A673 (cell line): ENCODE results near the gene LCP2. TPM values are rescaled to one million over a fixed set of nuclear protein-coding genes. Genes with fewer than 3 reads are reported as not detected.

ENCODE experiments used
- BruUV-seq: library from RNA; stranded (reverse); fragments of 400-500 nt; replicated peaks from 2 replicates; lab custom pipeline; 2021; lab: Mats Ljungman, UMichigan
- CTCF ChIA-PET: fragments of 300-600 bp; sonication (Branson Sonifier 250); formaldehyde crosslinking; loops from one replicate; lab custom pipeline; 2022; ENCODE audit warnings: antibody characterized with exemption; lab: Charles Lee
- POLR2A ChIA-PET: fragments of 300-600 bp; sonication (Branson Sonifier 250); formaldehyde crosslinking; loops from one replicate; lab custom pipeline; 2022; ENCODE audit warnings: antibody characterized with exemption; ENCODE audit not compliant: low non-redundant PET; lab: Charles Lee
- DNase-seq: peaks from one replicate; pipeline ENCODE4 v3.0.0-alpha.2; 2015; ENCODE audit warnings: low spot score
- H3K27ac ChIP-seq: fragments of 200-600 bp; sonication (generic); 2 replicates; pipeline ENCODE4 v1.5.1; 2016; ENCODE audit warnings: mixed run types, low read depth, mild to moderate bottlenecking, mixed read lengths, antibody characterized with exemption, low read length; ENCODE audit not compliant: poor library complexity, severe bottlenecking
- H3K27me3 ChIP-seq: fragments of 200-600 bp; sonication (generic); replicated peaks from 2 replicates; pipeline ENCODE4 v1.6.1; 2017; ENCODE audit warnings: mixed run types, low read depth, mild to moderate bottlenecking, mixed read lengths, antibody characterized with exemption, low read length; ENCODE audit not compliant: insufficient read depth, poor library complexity
- H3K36me3 ChIP-seq: fragments of 200-600 bp; sonication (generic); 2 replicates; pipeline ENCODE4 v1.6.1; 2016; ENCODE audit warnings: mixed run types, mild to moderate bottlenecking, mixed read lengths, antibody characterized with exemption, low read length; ENCODE audit not compliant: insufficient read depth, poor library complexity, severe bottlenecking
- H3K4me1 ChIP-seq: fragments of 200-600 bp; sonication (generic); 2 replicates; pipeline ENCODE4 v1.6.1; 2017; ENCODE audit warnings: mixed run types, mild to moderate bottlenecking, mixed read lengths, antibody characterized with exemption, low read length; ENCODE audit not compliant: insufficient read depth, poor library complexity, severe bottlenecking
- H3K4me3 ChIP-seq: fragments of 200-600 bp; sonication (generic); 2 replicates; pipeline ENCODE4 v1.5.1; 2016; ENCODE audit warnings: low read depth, mixed run types, mild to moderate bottlenecking, mixed read lengths, low read length; ENCODE audit not compliant: poor library complexity, severe bottlenecking
- H3K9me3 ChIP-seq: fragments of 200-600 bp; sonication (generic); 2 replicates; pipeline ENCODE4 v1.6.1; 2016; ENCODE audit warnings: mixed run types, low read depth, mild to moderate bottlenecking, mixed read lengths, antibody characterized with exemption, low read length; ENCODE audit not compliant: poor library complexity, severe bottlenecking
- EZH2 ChIP-seq: fragments of 200-600 bp; sonication (generic); IDR thresholded peaks from 2 replicates; pipeline ENCODE4 v1.6.1; 2017; ENCODE audit warnings: borderline replicate concordance, low read depth, mild to moderate bottlenecking, mixed read lengths, antibody characterized with exemption, low read length; ENCODE audit not compliant: poor library complexity, severe bottlenecking
- intact Hi-C: fragments of 100-400 bp; cut with micrococcal nuclease; formaldehyde crosslinking; loops from one replicate; pipeline ENCODE4 v1.10.0; 2022; ENCODE audit not compliant: unreplicated experiment
- total RNA-seq: library from RNA; stranded (reverse); gene quantifications from 2 replicates; pipeline ENCODE4 v1.2.3, GENCODE V29; 2021
- TF ChIP-seq, protein P1 (sequence below): fragments of 300-800, 200-600 bp; sonication (generic); conservative IDR thresholded peaks from 2 replicates; pipeline ENCODE4 v1.5.1; 2017; ENCODE audit warnings: low read depth, mild to moderate bottlenecking, antibody characterized with exemption, low read length, moderate library complexity, mixed read lengths

LCP2 gene
- total RNA-seq, 1 experiment from 2014 or later, result not detected

DNA sequence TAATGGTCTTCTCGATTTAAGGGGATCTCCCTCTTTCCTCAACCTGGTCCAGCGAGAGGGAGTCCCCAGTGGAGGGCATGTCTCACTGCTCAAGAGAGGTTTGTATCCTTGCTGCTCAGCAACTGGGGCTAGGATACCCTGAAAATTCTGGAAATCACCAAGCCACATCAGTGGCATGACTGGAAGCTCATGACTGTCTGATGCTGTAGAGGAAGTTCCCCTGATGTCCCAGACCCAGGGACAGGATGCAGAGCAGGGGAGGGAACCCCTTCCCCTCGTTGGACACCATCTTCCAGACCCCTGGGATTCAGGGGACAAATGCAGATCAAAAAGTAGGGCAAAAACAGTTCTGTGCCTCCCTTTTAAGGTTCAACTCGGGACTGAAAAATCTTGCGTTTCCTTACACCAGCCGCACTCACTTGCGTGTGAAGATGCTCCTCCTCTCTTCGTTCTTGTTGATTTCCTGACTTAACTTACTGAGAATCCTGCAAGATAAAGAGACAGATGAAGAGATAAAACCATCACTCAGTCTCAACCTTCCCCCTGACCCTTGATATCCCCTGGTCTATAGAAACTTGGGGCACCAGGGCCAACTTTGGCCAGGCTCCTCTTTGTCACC is 22.1 kb downstream of the LCP2 start:
- no peak overlapping the region for H3K4me3 ChIP-seq
- no peaks in the 10 kb centered on the region for H3K9me3 ChIP-seq
- DNase-seq, result no peak
- TF ChIP-seq EZH2, result no peak
- TF ChIP-seq, protein P1, sequence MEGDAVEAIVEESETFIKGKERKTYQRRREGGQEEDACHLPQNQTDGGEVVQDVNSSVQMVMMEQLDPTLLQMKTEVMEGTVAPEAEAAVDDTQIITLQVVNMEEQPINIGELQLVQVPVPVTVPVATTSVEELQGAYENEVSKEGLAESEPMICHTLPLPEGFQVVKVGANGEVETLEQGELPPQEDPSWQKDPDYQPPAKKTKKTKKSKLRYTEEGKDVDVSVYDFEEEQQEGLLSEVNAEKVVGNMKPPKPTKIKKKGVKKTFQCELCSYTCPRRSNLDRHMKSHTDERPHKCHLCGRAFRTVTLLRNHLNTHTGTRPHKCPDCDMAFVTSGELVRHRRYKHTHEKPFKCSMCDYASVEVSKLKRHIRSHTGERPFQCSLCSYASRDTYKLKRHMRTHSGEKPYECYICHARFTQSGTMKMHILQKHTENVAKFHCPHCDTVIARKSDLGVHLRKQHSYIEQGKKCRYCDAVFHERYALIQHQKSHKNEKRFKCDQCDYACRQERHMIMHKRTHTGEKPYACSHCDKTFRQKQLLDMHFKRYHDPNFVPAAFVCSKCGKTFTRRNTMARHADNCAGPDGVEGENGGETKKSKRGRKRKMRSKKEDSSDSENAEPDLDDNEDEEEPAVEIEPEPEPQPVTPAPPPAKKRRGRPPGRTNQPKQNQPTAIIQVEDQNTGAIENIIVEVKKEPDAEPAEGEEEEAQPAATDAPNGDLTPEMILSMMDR, result no peak
- no TSS peak for BruUV-seq
- no peak overlapping the region for H3K27ac ChIP-seq
- H3K27me3 ChIP-seq, result no peaks in the 10 kb centered on the region
- no peaks in the 10 kb centered on the region for H3K36me3 ChIP-seq
- intact Hi-C loops, result no loop called here
- ChIA-PET CTCF (no interaction called here), POLR2A (no interaction called here)
- H3K4me1 ChIP-seq, result no peaks in the 10 kb centered on the region

DNA sequence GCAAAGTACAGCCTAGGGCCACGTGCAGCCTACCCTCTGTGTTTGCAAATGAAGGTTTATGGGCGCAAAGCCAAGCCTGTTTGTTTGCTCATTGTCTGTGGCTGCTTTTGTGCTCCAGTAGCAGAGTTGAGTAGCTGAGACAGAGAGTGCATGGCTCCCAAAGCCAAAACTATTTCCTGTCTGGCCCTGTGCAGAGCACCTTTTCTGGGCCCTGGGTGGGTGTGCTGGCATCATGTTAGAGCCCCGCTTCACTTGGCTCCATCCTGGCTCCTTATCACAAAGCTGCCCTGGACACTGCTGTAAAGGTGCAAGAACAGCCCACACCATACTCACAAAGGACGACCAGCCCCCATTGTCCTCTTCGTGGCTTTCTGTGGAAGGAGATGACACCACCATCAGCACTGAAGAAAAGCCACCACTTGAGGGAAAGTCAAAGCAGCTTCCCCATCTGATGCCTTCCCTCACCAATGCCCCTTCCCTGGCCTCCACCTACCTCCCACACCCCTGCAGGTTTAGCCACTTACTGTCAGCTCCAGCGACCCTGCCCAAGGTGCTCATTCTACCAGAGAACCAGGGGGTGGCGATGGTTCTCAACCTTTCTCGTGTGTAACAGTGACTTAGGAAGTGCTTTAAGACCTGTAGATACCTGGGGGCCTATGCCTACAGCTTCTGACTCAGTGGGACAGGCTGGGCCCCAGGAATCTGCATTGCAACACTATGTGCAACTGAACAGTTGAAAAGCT is 23.4 kb downstream of the LCP2 start:
- Histone ChIP-seq H3K27me3 (no peaks in the 10 kb centered on the region), H3K4me1 (no peaks in the 10 kb centered on the region), H3K4me3 (no peak overlapping the region), H3K36me3 (no peaks in the 10 kb centered on the region), H3K27ac (no peak overlapping the region), H3K9me3 (no peaks in the 10 kb centered on the region)
- ChIA-PET POLR2A (interaction anchor here (0.6 kb wide), 1 partner anchor 148 kb away, joined by 3 read pairs; no protein-coding TSS in a partner anchor), CTCF (interaction anchor here (0.6 to 1.1 kb wide), 5 partner anchors 29 to 146 kb away, joined by 3 to 5 read pairs (median 4); no protein-coding TSS in a partner anchor)
- DNase-seq, result peak; percentile 63
- intact Hi-C loops, result loop anchor here (1.0 kb wide), 1 partner anchor 146 kb away; no protein-coding TSS in a partner anchor
- BruUV-seq, result no TSS peak
- TF ChIP-seq EZH2, result no peak
- TF ChIP-seq, protein P1, result peak; percentile 68

DNA sequence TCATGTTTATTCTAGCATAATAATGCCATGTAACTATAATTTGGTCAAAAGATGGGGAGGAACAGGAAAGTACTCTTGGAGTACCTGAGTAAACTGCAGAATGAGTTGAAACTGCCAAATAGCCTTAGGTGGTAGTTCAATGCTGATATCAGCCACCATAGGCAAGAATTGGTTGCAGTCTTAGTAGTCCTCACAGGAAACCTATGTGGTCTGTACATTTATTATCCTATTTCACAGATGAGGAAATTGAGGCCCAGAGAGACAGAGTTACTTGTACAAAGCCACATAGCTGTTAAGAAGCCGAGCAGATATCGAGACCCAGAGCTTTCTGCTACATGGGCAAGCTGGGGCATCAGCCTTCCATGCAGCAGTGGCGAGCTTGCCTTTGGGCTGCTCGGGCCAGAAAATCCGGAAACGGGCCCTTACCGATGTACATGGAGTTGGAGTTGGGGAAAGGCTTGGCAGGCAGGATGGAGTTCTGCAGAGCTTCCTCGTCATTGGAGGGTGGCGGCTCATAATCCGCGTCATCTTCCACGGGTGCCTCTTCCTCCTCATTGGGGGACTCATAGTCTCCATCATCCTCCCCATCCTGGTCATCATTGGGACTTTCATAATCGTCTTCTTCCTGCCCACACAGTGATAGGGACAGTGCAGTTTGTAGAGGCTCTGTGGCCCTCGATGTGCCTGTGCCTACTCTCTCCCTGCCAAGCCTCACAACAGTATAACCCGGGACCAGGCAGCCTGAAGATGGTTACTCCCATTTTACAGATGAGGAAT is 27.1 kb downstream of the LCP2 start:
- DNase-seq, result no peak
- no peak overlapping the region for H3K4me3 ChIP-seq
- H3K36me3 ChIP-seq, result no peaks in the 10 kb centered on the region
- ChIA-PET POLR2A (no interaction called here), CTCF (no interaction called here)
- no TSS peak for BruUV-seq
- TF ChIP-seq, protein P1, result no peak
- intact Hi-C loops, result no loop called here
- H3K27ac ChIP-seq, result no peak overlapping the region
- H3K27me3 ChIP-seq, result peaks cover 7% of the 10 kb centered on the region
- H3K4me1 ChIP-seq, result no peaks in the 10 kb centered on the region
- no peaks in the 10 kb centered on the region for H3K9me3 ChIP-seq
